H1 (cell line): Measurements from ENCODE around the gene OVCA2. TPM values are rescaled to one million over a fixed set of nuclear protein-coding genes. Genes with fewer than 3 reads are reported as not detected.

Experiments used
- CTCF ChIA-PET: fragments of 300-600 bp; sonication (Branson Sonifier 250); formaldehyde crosslinking; loops from one replicate; lab custom pipeline; 2021; ENCODE audit not compliant: partially characterized antibody; lab: Charles Lee
- POLR2A ChIA-PET: fragments of 300-600 bp; sonication (Branson Sonifier 250); formaldehyde crosslinking; loops from one replicate; lab custom pipeline; 2021; ENCODE audit warnings: inconsistent platforms; ENCODE audit not compliant: partially characterized antibody; lab: Charles Lee
- DNase-seq, 2 experiments: peaks; one replicate each; pipeline versions ENCODE4 v3.0.0 to v3.0.0-alpha.2; 2010 to 2022; ENCODE audit warnings: low spot score in 2 of 2, low read depth in 1 of 2, mixed read lengths in 1 of 2
- FAIRE-seq: peaks from 2 replicates; lab custom pipeline; 2011; peaks lifted over from hg19 to GRCh38; lab: Jason Lieb, UNC
- H2AFZ ChIP-seq: 2 replicates; pipeline ENCODE4 v1.8.1; 2012; ENCODE audit warnings: low read length, inconsistent platforms
- H2AK5ac ChIP-seq: 2 replicates; pipeline ENCODE4 v1.6.1; 2013; ENCODE audit warnings: low read depth, low read length
- H2BK120ac ChIP-seq: replicated peaks from 2 replicates; pipeline ENCODE3; 2013; ENCODE audit warnings: low read depth, low read length, inconsistent platforms
- H2BK12ac ChIP-seq: 2 replicates; pipeline ENCODE4 v1.6.1; 2013; ENCODE audit warnings: low read depth, low read length
- H2BK15ac ChIP-seq: 2 replicates; pipeline ENCODE4 v1.6.1; 2013; ENCODE audit warnings: low read length
- H2BK20ac ChIP-seq: 2 replicates; pipeline ENCODE4 v1.6.1; 2013; ENCODE audit warnings: low read length
- H2BK5ac ChIP-seq: 2 replicates; pipeline ENCODE4 v1.6.1; 2013; ENCODE audit warnings: low read depth, low read length
- H3K14ac ChIP-seq: 2 replicates; pipeline ENCODE4 v1.6.1; 2013; ENCODE audit warnings: inconsistent platforms; ENCODE audit not compliant: insufficient read length
- H3K18ac ChIP-seq: 2 replicates; pipeline ENCODE4 v1.6.1; 2013; ENCODE audit warnings: low read length; ENCODE audit errors: extremely low read depth
- H3K23ac ChIP-seq: 2 replicates; pipeline ENCODE4 v1.6.1; 2013; ENCODE audit warnings: inconsistent platforms; ENCODE audit not compliant: insufficient read length
- H3K23me2 ChIP-seq: 2 replicates; pipeline ENCODE4 v1.6.1; 2013; ENCODE audit warnings: low read depth, low read length
- H3K27ac ChIP-seq: 2 replicates; pipeline ENCODE4 v1.6.1; 2011; ENCODE audit warnings: low read depth, low read length, inconsistent platforms
- H3K27me3 ChIP-seq, 4 experiments: replicated peaks in 1 of 4; 1 replicate in 1 of 4; 2 replicates in 3 of 4; pipeline versions ENCODE4 v1.6.1 to v1.8.1; 2011 to 2013; ENCODE audit warnings: low read length in 3 of 4, mild to moderate bottlenecking in 3 of 4, inconsistent platforms in 2 of 4, mixed read lengths in 2 of 4, moderate library complexity in 1 of 4; ENCODE audit not compliant: control insufficient read depth in 3 of 4, insufficient read depth in 3 of 4; ENCODE audit errors: extremely low read depth in 1 of 4
- H3K36me3 ChIP-seq, 4 experiments: 2 replicates each; pipeline versions ENCODE4 v1.6.1 to v1.8.1; 2011 to 2013; ENCODE audit warnings: mild to moderate bottlenecking in 4 of 4, low read length in 3 of 4, moderate library complexity in 2 of 4, control low read depth in 1 of 4, inconsistent platforms in 1 of 4; ENCODE audit not compliant: insufficient read depth in 4 of 4, control insufficient read depth in 2 of 4
- H3K4ac ChIP-seq: replicated peaks from 2 replicates; pipeline ENCODE3; 2013; ENCODE audit warnings: low read length, low read depth, mixed read lengths, inconsistent platforms; ENCODE audit not compliant: insufficient read length
- H3K4me1 ChIP-seq, 4 experiments: replicated peaks in 1 of 4; 1 replicate in 1 of 4; 2 replicates in 3 of 4; pipeline versions ENCODE4 v1.6.1 to v1.8.1; 2011 to 2013; ENCODE audit warnings: low read length in 3 of 4, inconsistent platforms in 2 of 4, mixed read lengths in 1 of 4; ENCODE audit not compliant: insufficient read depth in 4 of 4, control insufficient read depth in 3 of 4
- H3K4me2 ChIP-seq, 2 experiments: 2 replicates each; pipeline versions ENCODE4 v1.6.1 to v1.8.1; 2011 to 2013; ENCODE audit warnings: low read depth in 2 of 2, low read length in 2 of 2, control low read depth in 1 of 2, inconsistent platforms in 1 of 2, mild to moderate bottlenecking in 1 of 2; ENCODE audit not compliant: insufficient read depth in 1 of 2
- H3K4me3 ChIP-seq, 4 experiments: fragments of 200-600, 300-600 bp in 1 of 4; sonication (generic), shearing (Covaris generic), sonication (Bioruptor Twin) in 1 of 4; 2 replicates each; pipeline versions ENCODE4 v1.5.1 to v1.8.1; 2011 to 2016; ENCODE audit warnings: low read length in 4 of 4, low read depth in 3 of 4, control low read depth in 2 of 4, inconsistent platforms in 2 of 4, mild to moderate bottlenecking in 2 of 4, mixed read lengths in 1 of 4, moderate library complexity in 1 of 4; ENCODE audit not compliant: insufficient read depth in 2 of 4; ENCODE audit errors: extremely low read depth in 1 of 4
- H3K56ac ChIP-seq: replicated peaks from 2 replicates; pipeline ENCODE3; 2013; ENCODE audit warnings: low read depth, mild to moderate bottlenecking, mixed read lengths, low read length, inconsistent platforms; ENCODE audit not compliant: insufficient read length
- H3K79me1 ChIP-seq: 2 replicates; pipeline ENCODE4 v1.6.1; 2013; ENCODE audit warnings: low read depth, low read length, control low read depth
- H3K79me2 ChIP-seq, 2 experiments: 2 replicates each; pipeline versions ENCODE4 v1.6.1 to v1.8.1; 2012 to 2013; ENCODE audit warnings: low read length in 2 of 2, mild to moderate bottlenecking in 2 of 2, inconsistent platforms in 1 of 2; ENCODE audit not compliant: insufficient read depth in 2 of 2, control insufficient read depth in 1 of 2
- H3K9ac ChIP-seq, 4 experiments: replicated peaks in 1 of 4; 1 replicate in 1 of 4; 2 replicates in 3 of 4; pipeline versions ENCODE4 v1.6.1 to v1.8.1; 2011 to 2013; ENCODE audit warnings: low read depth in 3 of 4, low read length in 3 of 4, control low read depth in 2 of 4, mild to moderate bottlenecking in 2 of 4, moderate library complexity in 2 of 4, inconsistent platforms in 1 of 4; ENCODE audit errors: extremely low read depth in 1 of 4
- H3K9me3 ChIP-seq, 2 experiments: 2 replicates each; pipeline versions ENCODE4 v1.6.1 to v1.8.1; 2012 to 2013; ENCODE audit warnings: mild to moderate bottlenecking in 2 of 2, moderate library complexity in 2 of 2, control low read depth in 1 of 2, inconsistent platforms in 1 of 2, low read depth in 1 of 2, low read length in 1 of 2, mixed read lengths in 1 of 2; ENCODE audit not compliant: insufficient read depth in 2 of 2
- H4K20me1 ChIP-seq, 2 experiments: replicated peaks in 1 of 2; 2 replicates each; pipeline versions ENCODE3 to v1.8.1; 2011 to 2013; ENCODE audit warnings: inconsistent platforms in 2 of 2, low read length in 2 of 2, mild to moderate bottlenecking in 1 of 2; ENCODE audit not compliant: insufficient read depth in 2 of 2, control insufficient read depth in 1 of 2
- H4K5ac ChIP-seq: 2 replicates; pipeline ENCODE4 v1.6.1; 2013; ENCODE audit warnings: low read length, low read depth, mixed read lengths, inconsistent platforms; ENCODE audit not compliant: insufficient read length
- H4K8ac ChIP-seq: 2 replicates; pipeline ENCODE4 v1.8.0; 2013; ENCODE audit warnings: mild to moderate bottlenecking, moderate library complexity, low read length, inconsistent platforms; ENCODE audit not compliant: insufficient read depth; ENCODE audit errors: extremely low read depth
- H4K91ac ChIP-seq: replicated peaks from 2 replicates; pipeline ENCODE3; 2013; ENCODE audit warnings: low read length, mixed read lengths, inconsistent platforms; ENCODE audit not compliant: insufficient read length
- CBX8 ChIP-seq: fragments of 300-800, 300-1000 bp; sonication (generic); IDR thresholded peaks from 2 replicates; pipeline ENCODE4 v1.7.1; 2016; ENCODE audit warnings: low read depth, low read length, borderline replicate concordance
- EGR1 ChIP-seq: IDR thresholded peaks from 2 replicates; pipeline ENCODE4 v1.6.1; 2011; ENCODE audit warnings: low read depth, low read length, borderline replicate concordance
- HDAC6 ChIP-seq: IDR thresholded peaks from one replicate; pipeline ENCODE4 v1.7.1; 2012; ENCODE audit warnings: low read depth, mild to moderate bottlenecking, inconsistent platforms, low read length, moderate library complexity
- KDM4A ChIP-seq: IDR thresholded peaks from one replicate; pipeline ENCODE4 v1.7.1; 2012; ENCODE audit warnings: low read depth, mild to moderate bottlenecking, moderate library complexity, low read length, inconsistent platforms; ENCODE audit not compliant: severe bottlenecking
- MAX ChIP-seq: IDR thresholded peaks from 2 replicates; pipeline ENCODE4 v1.6.1; 2012; ENCODE audit warnings: inconsistent platforms
- POLR2A ChIP-seq, 2 experiments: IDR thresholded peaks; 1 replicate in 1 of 2; 2 replicates in 1 of 2; pipeline ENCODE4 v1.6.1; 2011; ENCODE audit warnings: low read depth in 2 of 2, low read length in 2 of 2, mild to moderate bottlenecking in 2 of 2; ENCODE audit errors: control extremely low read depth in 1 of 2
- SIX5 ChIP-seq: IDR thresholded peaks from 2 replicates; pipeline ENCODE4 v1.6.1; 2011; ENCODE audit warnings: mild to moderate bottlenecking, low read depth, low read length
- SP4 ChIP-seq: IDR thresholded peaks from 2 replicates; pipeline ENCODE4 v1.6.1; 2012; ENCODE audit warnings: low read length, inconsistent platforms
- TAF1 ChIP-seq: IDR thresholded peaks from 2 replicates; pipeline ENCODE4 v1.6.1; 2011; ENCODE audit warnings: mild to moderate bottlenecking, low read depth, low read length
- TAF7 ChIP-seq: optimal IDR thresholded peaks from 2 replicates; pipeline ENCODE3; 2011; ENCODE audit warnings: low read depth, mild to moderate bottlenecking, inconsistent platforms, low read length, moderate library complexity, borderline replicate concordance
- TEAD4 ChIP-seq: IDR thresholded peaks from 2 replicates; pipeline ENCODE4 v1.6.1; 2012; ENCODE audit warnings: low read depth, low read length, inconsistent platforms, mixed read lengths
- WGBS, 2 experiments: shearing (Covaris generic) in 1 of 2; methylation state at CpG; one replicate each; pipeline versions ENCODE4 v1.1.6 to v1.1.7; 2013 to 2015; ENCODE audit warnings: low lambda C conversion rate in 2 of 2, mixed read lengths in 2 of 2, inconsistent platforms in 1 of 2, low coverage in 1 of 2, missing lambda C conversion rate in 1 of 2; ENCODE audit not compliant: insufficient replicate concordance in 2 of 2, insufficient coverage in 1 of 2, insufficient read length in 1 of 2; ENCODE audit errors: extremely low coverage in 1 of 2, missing lambda C conversion rate in 1 of 2; 5-methylcytosine and 5-hydroxymethylcytosine counted together
- polyA plus RNA-seq, 7 experiments: library from polyadenylated mRNA; depleted of rRNA in 3 of 7; stranded (reverse) in 5 of 7; unstranded in 2 of 7; fragments of >200 nt in 5 of 7; fragments of 200-250 nt in 2 of 7; gene quantifications; 1 replicate in 5 of 7; 2 replicates in 1 of 7; 4 replicates in 1 of 7; pipeline versions ENCODE4 v1.2.1 to v1.2.3, GENCODE V29; 2011 to 2013; ENCODE audit warnings: missing spikeins in 2 of 7, mixed read lengths in 2 of 7
- total RNA-seq: library from RNA; stranded (reverse); fragmentation: NEBNext Ultra II Directional; extraction: Animal tissue kit (Norgen Biotek cat#: 25700); gene quantifications from 2 replicates; pipeline ENCODE4 v1.2.1, GENCODE V29; 2021

Gene OVCA2
- total and polyA plus RNA-seq, 2 of the 8 experiments (the other 6 are each of a cell fraction or from before 2014, with no cell fraction given): 15.3 to 37.0 TPM

GRCh38 chr17:2058586-2059546 is 17.0 kb downstream of the OVCA2 start:
- Histone ChIP-seq H4K5ac (no peak overlapping the region), H3K9me3 (peaks cover 0 to 7% of the 10 kb centered on the region in 2 experiments; a peak in 1 of 4 replicates), H3K56ac (no peak overlapping the region), H2AK5ac (no peak overlapping the region), H4K91ac (no peak overlapping the region), H2AFZ (no peak overlapping the region), H2BK15ac (no peak overlapping the region), H3K4me2 (peak overlapping the region; percentile 12 to 62), H3K9ac (no peak overlapping the region), H3K36me3 (peaks cover 0 to 14% (median 0%) of the 10 kb centered on the region in 4 experiments; a peak in 1 of 8 replicates), H3K23me2 (peaks cover 4% of the 10 kb centered on the region; the same call in 1 of the 2 replicates), H3K4me3 (peak overlapping the region in 3 of 4 experiments; percentile 4 to 54 (median 9); a peak in 4 of 8 replicates), H3K14ac (no peak overlapping the region), H3K27ac (no peak overlapping the region), H3K79me2 (no peaks in the 10 kb centered on the region), H2BK5ac (no peak overlapping the region), H3K4me1 (peaks cover 0 to 31% (median 17%) of the 10 kb centered on the region in 4 experiments; a peak in 6 of 7 replicates), H3K79me1 (no peaks in the 10 kb centered on the region), H3K18ac (no peak overlapping the region; the same call in 1 of the 2 replicates), H3K23ac (no peak overlapping the region), H4K20me1 (peaks cover 12 to 16% of the 10 kb centered on the region in 2 experiments), H4K8ac (peak overlapping the region; percentile 19), H2BK120ac (no peak overlapping the region), H2BK20ac (no peak overlapping the region), H3K27me3 (peaks cover 50 to 74% (median 67%) of the 10 kb centered on the region in 4 experiments), H3K4ac (no peak overlapping the region), H2BK12ac (0 out of 2 replicates have a peak overlapping the region, but pooled peaks have one; percentile 77)
- ChIA-PET POLR2A (interaction anchor here (0.9 to 2.6 kb wide), 4 partner anchors 9 to 277 kb away, joined by 3 to 8 read pairs (median 6); partner anchors contain the start of gene TSR1), CTCF (interaction anchor here (0.5 to 9.3 kb wide), 41 partner anchors 10 to 310 kb away, joined by 3 to 122 read pairs (median 4); partner anchors contain the start of gene OVCA2)
- peak in 1 of 2 experiments; percentile 94 for DNase-seq
- 17% methylated on average over 27 of the region's 78 CpGs; no CpG with 5 or more reads in 1 of the 2 experiments for WGBS, 2 experiments
- FAIRE-seq: no peak
- TF ChIP-seq SIX5 (no peak), KDM4A (no peak), SP4 (no peak), TAF7 (peak; percentile 53), TEAD4 (no peak), TAF1 (no peak), POLR2A (IDR thresholded peaks at IDR 0.05; ENCODE audit: control extremely low read depth in 1 of 2, low read depth in 2 of 2, low read length in 2 of 2) (no peak), MAX (peak; percentile 1; the same call in 1 of the 2 replicates), HDAC6 (no peak), EGR1 (no peak), CBX8 (no peak)
